ENCODE data around the gene PLEKHA3. TPM values are rescaled to one million over a fixed set of nuclear protein-coding genes. Genes with fewer than 3 reads are reported as not detected.

Gene PLEKHA3
- total and polyA plus RNA-seq, 11 donors = 3.0 to 50.4 (median 38.7) TPM

GRCh38 chr2:178450774-178451525 lies 29.3 kb upstream of the PLEKHA3 start, which contains the start of the genes PJVK and PRKRA:
Gene PJVK (plus strand): TSS chr2:178451378. CDS start chr2:178453410, 2,032 bp downstream.
Gene PRKRA (minus strand): TSS chr2:178451175. CDS start chr2:178451030, 145 bp downstream.
- ATAC-seq (peak; percentile 98 to 99 (median 98)), DNase-seq (peak; percentile 97 to 99 (median 98))
- H3K4me3 ChIP-seq = peak within 1 kb of the TSS; percentile 74 to 96 (median 90)
- intact Hi-C loops (cut with DNase I) = loop anchor here in 5 of 10 donors (1.0 to 5.0 kb wide), 4 partner anchors 28 to 71 kb away; partner anchors contain the start of gene FKBP7 (in 2 of the 5)
- peaks cover 0 to 29% (median 24%) of the 10 kb centered on the region in 9 donors for H3K36me3 ChIP-seq
- H3K4me1 ChIP-seq = peaks cover 0 to 35% (median 26%) of the 10 kb centered on the region in 12 donors
- H3K27me3 ChIP-seq = no peaks in the 10 kb centered on the region
- WGBS, 4 donors = 0 to 1% (median 1%) methylated on average over 11 to 76 of the region's 76 CpGs
- H3K27ac ChIP-seq = peak within 1 kb of the TSS; percentile 88 to 99 (median 98)
- no peaks in the 10 kb centered on the region for H3K9me3 ChIP-seq
- TF ChIP-seq CTCF (IDR thresholded peaks at IDR 0.05) (peak in 6 of 12 donors; percentile 3 to 43 (median 11)), POLR2A (IDR thresholded peaks at IDR 0.05) (peak; percentile 80 to 94)

GRCh38 chr2:178452334-178452733 lies 27.9 kb upstream of the PLEKHA3 start:
- intact Hi-C loops (cut with DNase I) = loop anchor here in 1 of 10 donors (5.0 kb wide), 1 partner anchor 70 kb away; no protein-coding TSS in a partner anchor
- Histone ChIP-seq H3K27ac (peak overlapping the region in 4 of 12 donors; percentile 97 to 99 (median 98)), H3K36me3 (peaks cover 0 to 17% (median 12%) of the 10 kb centered on the region in 9 donors), H3K4me3 (no peak overlapping the region), H3K9me3 (no peaks in the 10 kb centered on the region), H3K27me3 (no peaks in the 10 kb centered on the region), H3K4me1 (peaks cover 0 to 35% (median 26%) of the 10 kb centered on the region in 12 donors)
- DNase-seq = no peak
- WGBS, 4 donors = 95 to 99% (median 98%) methylated on average over 2 of the region's 2 CpGs
- TF ChIP-seq POLR2A (IDR thresholded peaks at IDR 0.05) (no peak), CTCF (IDR thresholded peaks at IDR 0.05) (no peak)
- ATAC-seq = no peak

- no peaks in the 10 kb centered on the region for H3K9me3 ChIP-seq
- peaks cover 0 to 34% (median 26%) of the 10 kb centered on the region in 12 donors for H3K4me1 ChIP-seq
- H3K36me3 ChIP-seq = peaks cover 0 to 11% (median 7%) of the 10 kb centered on the region in 9 donors
- 38 to 47% (median 45%) methylated on average over 5 of the region's 5 CpGs for WGBS, 4 donors
- DNase-seq = no peak
- H3K27me3 ChIP-seq = no peaks in the 10 kb centered on the region
- no peak overlapping the region for H3K4me3 ChIP-seq
- H3K27ac ChIP-seq = peak overlapping the region in 1 of 12 donors; percentile 99
- TF ChIP-seq CTCF (IDR thresholded peaks at IDR 0.05) (no peak), POLR2A (IDR thresholded peaks at IDR 0.05) (no peak)
- intact Hi-C loops (cut with DNase I) = loop anchor here in 1 of 10 donors (5.0 kb wide), 1 partner anchor 69 kb away; no protein-coding TSS in a partner anchor
- ATAC-seq = no peak
Observed at GRCh38 chr2:178452870-178453269, 27.4 kb upstream of the PLEKHA3 start.

- Histone ChIP-seq H3K4me1 (peaks cover 0 to 11% (median 4%) of the 10 kb centered on the region in 12 donors), H3K9me3 (no peaks in the 10 kb centered on the region), H3K27me3 (no peaks in the 10 kb centered on the region), H3K4me3 (no peak overlapping the region), H3K27ac (no peak overlapping the region), H3K36me3 (no peaks in the 10 kb centered on the region)
- DNase-seq = no peak
- ATAC-seq = no peak
- intact Hi-C loops (cut with DNase I) = no loop called here
- TF ChIP-seq POLR2A (IDR thresholded peaks at IDR 0.05) (no peak), CTCF (IDR thresholded peaks at IDR 0.05) (no peak)
- WGBS, 4 donors = 87 to 94% (median 92%) methylated on average over 5 of the region's 5 CpGs
Observed at GRCh38 chr2:178455947-178456346, 24.3 kb upstream of the PLEKHA3 start.

All from heart left ventricle (tissue), 16 donors.